ENCODE measurements around the gene CRISP2. TPM values are rescaled to one million over a fixed set of nuclear protein-coding genes. Genes with fewer than 3 reads are reported as not detected.

The CRISP2 gene
- total RNA-seq, 1 experiment from 2014 or later, result not detected

DNA sequence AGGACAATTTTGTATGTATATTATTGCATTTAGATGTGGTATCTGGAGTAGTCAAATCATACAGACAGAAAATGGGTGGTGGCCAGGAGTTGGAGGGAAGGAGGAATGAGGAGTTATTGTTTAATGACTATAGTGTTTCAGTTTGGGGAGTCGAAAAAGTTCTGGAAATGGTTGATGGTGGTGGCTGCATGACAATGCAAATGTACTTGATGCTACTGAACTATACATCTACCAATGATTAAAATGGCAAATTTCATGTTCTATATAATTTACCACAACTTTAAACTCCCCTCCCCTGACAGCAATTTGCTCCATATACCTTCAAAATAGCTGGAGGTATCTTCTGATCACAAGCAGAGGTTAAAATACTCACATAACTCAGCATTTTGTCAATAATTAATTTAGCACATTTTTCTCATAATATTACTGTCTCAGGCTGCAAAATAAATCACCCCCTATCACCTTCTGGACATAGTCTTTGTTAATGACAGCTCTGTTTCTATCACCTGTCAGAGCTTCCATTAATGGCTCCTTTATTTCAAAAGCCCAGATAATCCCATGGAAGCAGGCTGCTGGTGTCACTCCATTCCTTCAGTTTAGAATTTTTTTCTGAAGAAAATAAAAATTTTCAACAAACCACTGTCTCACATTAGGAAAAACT is 51.0 kb downstream of the CRISP2 start:
- Mint-ChIP-seq H3K36me3 (ENCODE audit: insufficient read depth, unreplicated experiment) (no peaks in the 10 kb centered on the region), H3K27ac (ENCODE audit: unreplicated experiment) (no peak overlapping the region), H3K27me3 (ENCODE audit: unreplicated experiment) (no peaks in the 10 kb centered on the region), H3K9me3 (ENCODE audit: low read depth, unreplicated experiment) (no peaks in the 10 kb centered on the region), H3K4me3 (ENCODE audit: low read depth, unreplicated experiment) (no peak overlapping the region), H3K4me1 (ENCODE audit: low read depth, unreplicated experiment) (peaks cover 13% of the 10 kb centered on the region)
- CTCF ChIA-PET, result interaction anchor here (0.7 kb wide), 1 partner anchor 151 kb away, joined by 3 read pairs; no protein-coding TSS in a partner anchor
- DNase-seq, result no peak
- no TSS peak for BruUV-seq (replicated peaks)
- intact Hi-C loops (cut with micrococcal nuclease; ENCODE audit: unreplicated experiment), result no loop called here
- TF ChIP-seq, protein P1, sequence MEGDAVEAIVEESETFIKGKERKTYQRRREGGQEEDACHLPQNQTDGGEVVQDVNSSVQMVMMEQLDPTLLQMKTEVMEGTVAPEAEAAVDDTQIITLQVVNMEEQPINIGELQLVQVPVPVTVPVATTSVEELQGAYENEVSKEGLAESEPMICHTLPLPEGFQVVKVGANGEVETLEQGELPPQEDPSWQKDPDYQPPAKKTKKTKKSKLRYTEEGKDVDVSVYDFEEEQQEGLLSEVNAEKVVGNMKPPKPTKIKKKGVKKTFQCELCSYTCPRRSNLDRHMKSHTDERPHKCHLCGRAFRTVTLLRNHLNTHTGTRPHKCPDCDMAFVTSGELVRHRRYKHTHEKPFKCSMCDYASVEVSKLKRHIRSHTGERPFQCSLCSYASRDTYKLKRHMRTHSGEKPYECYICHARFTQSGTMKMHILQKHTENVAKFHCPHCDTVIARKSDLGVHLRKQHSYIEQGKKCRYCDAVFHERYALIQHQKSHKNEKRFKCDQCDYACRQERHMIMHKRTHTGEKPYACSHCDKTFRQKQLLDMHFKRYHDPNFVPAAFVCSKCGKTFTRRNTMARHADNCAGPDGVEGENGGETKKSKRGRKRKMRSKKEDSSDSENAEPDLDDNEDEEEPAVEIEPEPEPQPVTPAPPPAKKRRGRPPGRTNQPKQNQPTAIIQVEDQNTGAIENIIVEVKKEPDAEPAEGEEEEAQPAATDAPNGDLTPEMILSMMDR (IDR thresholded peaks at IDR 0.05; ENCODE audit: unreplicated experiment), result no peak

DNA sequence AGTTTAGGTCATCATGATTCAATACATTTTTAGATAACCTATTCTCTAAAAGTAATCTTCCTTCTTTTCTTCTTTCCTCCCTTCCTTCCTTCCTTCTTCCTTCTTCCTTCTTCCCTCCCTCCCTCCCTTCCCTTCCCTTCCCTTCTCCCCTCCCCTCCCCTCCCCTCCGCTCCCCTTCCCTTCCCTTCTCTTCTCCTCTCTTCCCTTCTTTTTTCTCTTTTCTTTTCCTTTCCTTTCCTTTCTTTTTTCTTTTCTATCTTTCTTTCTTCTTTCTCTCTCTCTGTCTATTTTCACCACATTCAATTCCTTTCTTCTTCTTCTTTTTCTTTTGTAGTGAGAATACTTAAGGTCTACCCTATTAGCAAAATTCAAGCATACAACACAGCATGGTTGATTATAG is 59.4 kb downstream of the CRISP2 start:
- no peaks in the 10 kb centered on the region for H3K27me3 Mint-ChIP-seq (ENCODE audit: unreplicated experiment)

DNA sequence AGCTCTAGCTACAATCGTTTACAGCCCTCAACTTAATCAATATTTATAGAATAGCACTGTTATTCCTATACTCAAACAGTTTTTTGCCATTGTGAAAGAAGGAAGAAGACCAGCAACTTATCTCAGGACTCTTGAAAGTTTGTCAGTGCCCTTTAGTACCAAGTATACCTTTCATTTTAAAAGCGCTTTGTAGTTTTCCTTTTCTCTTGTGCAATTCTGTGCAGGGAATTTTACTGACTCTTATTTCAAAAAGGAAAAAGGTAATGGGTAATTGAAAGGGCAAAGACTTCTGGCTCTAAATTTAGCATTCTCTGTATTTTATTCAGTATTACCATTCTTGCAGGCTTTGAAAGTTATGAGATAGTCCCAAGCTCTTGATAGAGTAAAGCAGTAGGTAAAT is 59.9 kb downstream of the CRISP2 start:
- BruUV-seq (replicated peaks), result no TSS peak
- H3K4me1 Mint-ChIP-seq (ENCODE audit: low read depth, unreplicated experiment), result no peaks in the 10 kb centered on the region
- intact Hi-C loops (cut with micrococcal nuclease; ENCODE audit: unreplicated experiment), result loop anchor here (10.0 kb wide), 1 partner anchor 91 kb away; the partner anchor contains the start of gene CRISP3
- DNase-seq, result no peak
- H3K36me3 Mint-ChIP-seq (ENCODE audit: insufficient read depth, unreplicated experiment), result no peaks in the 10 kb centered on the region
- no peak overlapping the region for H3K27ac Mint-ChIP-seq (ENCODE audit: unreplicated experiment)
- H3K27me3 Mint-ChIP-seq (ENCODE audit: unreplicated experiment), result no peaks in the 10 kb centered on the region
- CTCF ChIA-PET, result interaction anchor here (1.0 kb wide), 1 partner anchor 21 kb away, joined by 3 read pairs; no protein-coding TSS in a partner anchor
- H3K4me3 Mint-ChIP-seq (ENCODE audit: low read depth, unreplicated experiment), result no peak overlapping the region
- no peaks in the 10 kb centered on the region for H3K9me3 Mint-ChIP-seq (ENCODE audit: low read depth, unreplicated experiment)
- TF ChIP-seq, protein P1 (IDR thresholded peaks at IDR 0.05; ENCODE audit: unreplicated experiment), result no peak

More for the DNA sequence above, 59.4 kb downstream of the CRISP2 start:
- H3K4me3 Mint-ChIP-seq (ENCODE audit: low read depth, unreplicated experiment), result no peak overlapping the region
- TF ChIP-seq, protein P1 (IDR thresholded peaks at IDR 0.05; ENCODE audit: unreplicated experiment), result no peak
- H3K27ac Mint-ChIP-seq (ENCODE audit: unreplicated experiment), result no peak overlapping the region
- CTCF ChIA-PET, result no interaction called here
- no TSS peak for BruUV-seq (replicated peaks)
- H3K36me3 Mint-ChIP-seq (ENCODE audit: insufficient read depth, unreplicated experiment), result no peaks in the 10 kb centered on the region
- H3K4me1 Mint-ChIP-seq (ENCODE audit: low read depth, unreplicated experiment), result no peaks in the 10 kb centered on the region
- DNase-seq, result no peak
- intact Hi-C loops (cut with micrococcal nuclease; ENCODE audit: unreplicated experiment), result loop anchor here (10.0 kb wide), 1 partner anchor 91 kb away; the partner anchor contains the start of gene CRISP3
- H3K9me3 Mint-ChIP-seq (ENCODE audit: low read depth, unreplicated experiment), result no peaks in the 10 kb centered on the region

DNA sequence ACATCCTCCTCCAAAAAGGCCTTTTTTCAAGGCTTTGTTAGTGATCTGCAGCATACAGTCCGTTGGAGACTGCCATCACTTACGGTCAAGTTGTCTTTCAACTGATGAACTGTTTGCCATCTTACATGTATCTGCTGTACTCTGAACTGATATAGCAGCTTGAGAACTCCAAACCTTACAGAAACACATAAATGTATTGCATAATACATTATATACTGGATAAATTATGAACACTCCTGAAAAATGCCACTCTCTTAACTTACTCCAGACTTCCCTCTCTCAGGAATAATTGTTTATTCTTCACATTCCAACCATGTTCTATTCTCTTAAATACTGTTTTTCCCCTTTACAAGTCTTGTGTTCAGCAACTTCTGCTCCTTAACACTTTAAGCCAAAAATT is 62.1 kb downstream of the CRISP2 start:
- DNase-seq, result no peak
- Mint-ChIP-seq H3K27me3 (ENCODE audit: unreplicated experiment) (no peaks in the 10 kb centered on the region), H3K27ac (ENCODE audit: unreplicated experiment) (no peak overlapping the region), H3K4me3 (ENCODE audit: low read depth, unreplicated experiment) (no peak overlapping the region), H3K36me3 (ENCODE audit: insufficient read depth, unreplicated experiment) (no peaks in the 10 kb centered on the region), H3K9me3 (ENCODE audit: low read depth, unreplicated experiment) (no peaks in the 10 kb centered on the region), H3K4me1 (ENCODE audit: low read depth, unreplicated experiment) (no peaks in the 10 kb centered on the region)
- TF ChIP-seq, protein P1 (IDR thresholded peaks at IDR 0.05; ENCODE audit: unreplicated experiment), result no peak
- CTCF ChIA-PET, result no interaction called here
- no TSS peak for BruUV-seq (replicated peaks)
- intact Hi-C loops (cut with micrococcal nuclease; ENCODE audit: unreplicated experiment), result loop anchor here (10.0 kb wide), 1 partner anchor 94 kb away; the partner anchor contains the start of gene CRISP3

Measured in Calu3 (cell line).